Natural killer cell treated with Interleukin-12 subunit alpha and Interleukin-12 subunit beta and Interleukin-15 and Interleukin-18, amount 100 ng/mL, for 72 hours (primary cell): ENCODE measurements around the gene SPINT1. TPM values are rescaled to one million over a fixed set of nuclear protein-coding genes. Genes with fewer than 3 reads are reported as not detected.

Experiments
- ATAC-seq, 2 donors: fragments of 150-1000 bp; cut with Tn5 transposase in 1 of 2; sonication (Bioruptor Pico), chemical (Tn5 transposase) in 1 of 2; 2 replicates each; pipeline ENCODE4 v1.10.0; 2021
- DNase-seq: peaks from one replicate; pipeline ENCODE4 v3.0.0; 2022; ENCODE audit warnings: low spot score
- H3K27ac Mint-ChIP-seq, 2 donors: 1 replicate in 1 of 2; 2 replicates in 1 of 2; pipeline ENCODE4 v1.8.0; 2022; ENCODE audit warnings: mixed read lengths in 2 of 2, mild to moderate bottlenecking in 1 of 2, moderate library complexity in 1 of 2
- H3K27me3 Mint-ChIP-seq, 2 donors: 1 replicate in 1 of 2; 2 replicates in 1 of 2; pipeline ENCODE4 v1.8.0; 2022; ENCODE audit warnings: mixed read lengths in 2 of 2
- H3K36me3 Mint-ChIP-seq: one replicate; pipeline ENCODE4 v1.8.0; 2022; ENCODE audit warnings: mixed read lengths
- H3K4me1 Mint-ChIP-seq, 2 donors: 1 replicate in 1 of 2; 2 replicates in 1 of 2; pipeline ENCODE4 v1.8.0; 2022; ENCODE audit warnings: low read depth in 2 of 2, mixed read lengths in 2 of 2, mild to moderate bottlenecking in 1 of 2
- H3K4me3 Mint-ChIP-seq: one replicate; pipeline ENCODE4 v1.8.0; 2022; ENCODE audit warnings: mixed read lengths
- H3K9me3 Mint-ChIP-seq: 2 replicates; pipeline ENCODE4 v1.8.0; 2022; ENCODE audit warnings: mixed read lengths
- total RNA-seq, 2 donors: library from RNA; stranded (reverse); gene quantifications; one replicate each; pipeline ENCODE4 v1.2.3, GENCODE V29; 2022

SPINT1 gene
- total RNA-seq, 2 donors from 2014 or later, result 1.0 to 1.5 TPM

- H3K9me3 Mint-ChIP-seq, result no peaks in the 10 kb centered on the region
- H3K27ac Mint-ChIP-seq, result no peak overlapping the region
- H3K27me3 Mint-ChIP-seq, result no peaks in the 10 kb centered on the region
- H3K4me3 Mint-ChIP-seq, result no peak overlapping the region
- ATAC-seq (no peak), DNase-seq (no peak)
- H3K4me1 Mint-ChIP-seq, result no peaks in the 10 kb centered on the region
- no peaks in the 10 kb centered on the region for H3K36me3 Mint-ChIP-seq
Observed at GRCh38 chr15:40819048-40819447, 24.8 kb upstream of the SPINT1 start.

GRCh38 chr15:40821195-40821594 lies 22.7 kb upstream of the SPINT1 start:
- ATAC-seq (no peak), DNase-seq (no peak)
- no peak overlapping the region for H3K27ac Mint-ChIP-seq
- H3K4me3 Mint-ChIP-seq, result no peak overlapping the region
- no peaks in the 10 kb centered on the region for H3K27me3 Mint-ChIP-seq
- H3K4me1 Mint-ChIP-seq, result no peaks in the 10 kb centered on the region
- H3K9me3 Mint-ChIP-seq, result no peaks in the 10 kb centered on the region
- no peaks in the 10 kb centered on the region for H3K36me3 Mint-ChIP-seq

- ATAC-seq (peak; percentile 71 to 84), DNase-seq (no peak)
- H3K27ac Mint-ChIP-seq, result no peak overlapping the region
- H3K9me3 Mint-ChIP-seq, result no peaks in the 10 kb centered on the region
- no peaks in the 10 kb centered on the region for H3K4me1 Mint-ChIP-seq
- H3K4me3 Mint-ChIP-seq, result no peak overlapping the region
- peaks cover 0 to 5% of the 10 kb centered on the region in 2 donors for H3K27me3 Mint-ChIP-seq
- H3K36me3 Mint-ChIP-seq, result no peaks in the 10 kb centered on the region
Observed at GRCh38 chr15:40823572-40824343, 20.1 kb upstream of the SPINT1 start.

- no peaks in the 10 kb centered on the region for H3K9me3 Mint-ChIP-seq
- ATAC-seq (no peak), DNase-seq (no peak)
- no peaks in the 10 kb centered on the region for H3K36me3 Mint-ChIP-seq
- H3K27me3 Mint-ChIP-seq, result peaks cover 0 to 5% of the 10 kb centered on the region in 2 donors
- no peak overlapping the region for H3K27ac Mint-ChIP-seq
- no peak overlapping the region for H3K4me3 Mint-ChIP-seq
- H3K4me1 Mint-ChIP-seq, result no peaks in the 10 kb centered on the region
Observed at GRCh38 chr15:40825661-40826422, 18.0 kb upstream of the SPINT1 start.

- ATAC-seq, result no peak
- Mint-ChIP-seq H3K27me3 (peaks cover 0 to 5% of the 10 kb centered on the region in 2 donors), H3K27ac (no peak overlapping the region), H3K4me1 (no peaks in the 10 kb centered on the region), H3K36me3 (no peaks in the 10 kb centered on the region), H3K4me3 (no peak overlapping the region), H3K9me3 (no peaks in the 10 kb centered on the region)
- no peak for DNase-seq
Observed at GRCh38 chr15:40826423-40827075, 17.3 kb upstream of the SPINT1 start.

- H3K36me3 Mint-ChIP-seq, result no peaks in the 10 kb centered on the region
- no peak within 1 kb of the TSS for H3K27ac Mint-ChIP-seq
- no peak within 1 kb of the TSS for H3K4me3 Mint-ChIP-seq
- H3K9me3 Mint-ChIP-seq, result no peaks in the 10 kb centered on the region
- peaks cover 0 to 5% of the 10 kb centered on the region in 2 donors for H3K27me3 Mint-ChIP-seq
- no peaks in the 10 kb centered on the region for H3K4me1 Mint-ChIP-seq
- ATAC-seq (peak in 1 of 2 donors; percentile 56), DNase-seq (no peak)
Observed at GRCh38 chr15:40828447-40829036, 15.3 kb upstream of the SPINT1 start, which contains the start of gene PPP1R14D. PPP1R14D (minus strand) TSS chr15:40828708; CDS start chr15:40828641, 67 bp downstream.

GRCh38 chr15:40829115-40829514 lies 14.7 kb upstream of the SPINT1 start:
- no peaks in the 10 kb centered on the region for H3K4me1 Mint-ChIP-seq
- no peaks in the 10 kb centered on the region for H3K9me3 Mint-ChIP-seq
- no peak overlapping the region for H3K4me3 Mint-ChIP-seq
- ATAC-seq, result no peak
- peaks cover 0 to 5% of the 10 kb centered on the region in 2 donors for H3K27me3 Mint-ChIP-seq
- H3K27ac Mint-ChIP-seq, result no peak overlapping the region
- H3K36me3 Mint-ChIP-seq, result no peaks in the 10 kb centered on the region
- no peak for DNase-seq

- Mint-ChIP-seq H3K9me3 (no peaks in the 10 kb centered on the region), H3K4me3 (no peak overlapping the region), H3K27me3 (peaks cover 0 to 5% of the 10 kb centered on the region in 2 donors), H3K36me3 (no peaks in the 10 kb centered on the region), H3K4me1 (no peaks in the 10 kb centered on the region), H3K27ac (no peak overlapping the region)
- DNase-seq (no peak), ATAC-seq (no peak)
Observed at GRCh38 chr15:40830884-40831283, 13.0 kb upstream of the SPINT1 start.

- H3K36me3 Mint-ChIP-seq, result no peaks in the 10 kb centered on the region
- H3K4me3 Mint-ChIP-seq, result no peak overlapping the region
- no peak overlapping the region for H3K27ac Mint-ChIP-seq
- no peaks in the 10 kb centered on the region for H3K9me3 Mint-ChIP-seq
- H3K27me3 Mint-ChIP-seq, result peaks cover 0 to 5% of the 10 kb centered on the region in 2 donors
- no peaks in the 10 kb centered on the region for H3K4me1 Mint-ChIP-seq
- ATAC-seq, result no peak
- no peak for DNase-seq
Observed at GRCh38 chr15:40831861-40832260, 12.0 kb upstream of the SPINT1 start.

- Mint-ChIP-seq H3K4me3 (no peak overlapping the region), H3K27ac (no peak overlapping the region), H3K27me3 (peaks cover 0 to 3% of the 10 kb centered on the region in 2 donors), H3K4me1 (no peaks in the 10 kb centered on the region), H3K36me3 (no peaks in the 10 kb centered on the region), H3K9me3 (no peaks in the 10 kb centered on the region)
- no peak for DNase-seq
- ATAC-seq, result no peak
Observed at GRCh38 chr15:40832903-40833302, 10.9 kb upstream of the SPINT1 start.

- Mint-ChIP-seq H3K27me3 (no peaks in the 10 kb centered on the region), H3K27ac (no peak overlapping the region), H3K4me3 (no peak overlapping the region), H3K9me3 (no peaks in the 10 kb centered on the region), H3K36me3 (no peaks in the 10 kb centered on the region), H3K4me1 (no peaks in the 10 kb centered on the region)
- no peak for DNase-seq
- no peak for ATAC-seq
Observed at GRCh38 chr15:40836020-40836419, 7.8 kb upstream of the SPINT1 start.

GRCh38 chr15:40838756-40839155 lies 5.1 kb upstream of the SPINT1 start:
- no peak overlapping the region for H3K27ac Mint-ChIP-seq
- no peak for ATAC-seq

GRCh38 chr15:40841741-40842140 lies 2.1 kb upstream of the SPINT1 start:
- no peaks in the 10 kb centered on the region for H3K36me3 Mint-ChIP-seq
- H3K4me3 Mint-ChIP-seq, result no peak overlapping the region
- H3K27me3 Mint-ChIP-seq, result peaks cover 7 to 19% of the 10 kb centered on the region in 2 donors
- H3K4me1 Mint-ChIP-seq, result peaks cover 5 to 6% of the 10 kb centered on the region in 2 donors
- no peak overlapping the region for H3K27ac Mint-ChIP-seq
- no peak for DNase-seq
- H3K9me3 Mint-ChIP-seq, result no peaks in the 10 kb centered on the region
- no peak for ATAC-seq

More at GRCh38 chr15:40838756-40839155, 5.1 kb upstream of the SPINT1 start:
- H3K4me3 Mint-ChIP-seq, result no peak overlapping the region
- H3K9me3 Mint-ChIP-seq, result no peaks in the 10 kb centered on the region
- H3K27me3 Mint-ChIP-seq, result peaks cover 0 to 10% of the 10 kb centered on the region in 2 donors
- no peaks in the 10 kb centered on the region for H3K36me3 Mint-ChIP-seq
- peaks cover 0 to 2% of the 10 kb centered on the region in 2 donors for H3K4me1 Mint-ChIP-seq
- DNase-seq, result peak; percentile 6
